Right lobe of liver (tissue), 6 donors: ENCODE results near the gene SPTBN4. TPM values are rescaled to one million over a fixed set of nuclear protein-coding genes. Genes with fewer than 3 reads are reported as not detected.

Experiments
- ATAC-seq, 4 donors: fragments of 200-7000 bp; cut with Tn5 transposase; one replicate each; pipeline ENCODE4 v1.9.1; 2020; ENCODE audit warnings: mild to moderate bottlenecking in 4 of 4, moderate library complexity in 4 of 4
- DNase-seq, 3 donors: peaks; one replicate each; pipeline ENCODE4 v3.0.0-alpha.2; 2020
- H3K27ac ChIP-seq, 3 donors: fragments of 200-600 bp; one replicate each; pipeline ENCODE4 v1.8.0; 2022
- H3K27me3 ChIP-seq, 2 donors: fragments of 200-600 bp; one replicate each; pipeline ENCODE4 v1.8.0; 2022
- H3K36me3 ChIP-seq, 4 donors: fragments of 200-600 bp; sonication (generic) in 1 of 4; one replicate each; pipeline versions ENCODE4 v1.5.1 to v1.8.0; 2017 to 2022; ENCODE audit warnings: control low read depth in 1 of 4
- H3K4me1 ChIP-seq, 4 donors: fragments of 200-600 bp; sonication (generic) in 1 of 4; one replicate each; pipeline versions ENCODE4 v1.5.1 to v1.8.0; 2017 to 2022; ENCODE audit warnings: control low read depth in 1 of 4
- H3K4me3 ChIP-seq, 3 donors: fragments of 200-600 bp; one replicate each; pipeline ENCODE4 v1.8.0; 2022
- H3K9me3 ChIP-seq, 4 donors: fragments of 200-600 bp; sonication (generic) in 1 of 4; one replicate each; pipeline versions ENCODE4 v1.5.1 to v1.8.0; 2017 to 2022; ENCODE audit warnings: control low read depth in 1 of 4
- POLR2A ChIP-seq: fragments of 450-650 bp; IDR thresholded peaks from one replicate; pipeline ENCODE4 v1.6.1; 2017; ENCODE audit warnings: antibody characterized with exemption, mild to moderate bottlenecking
- WGBS: methylation state at CpG from one replicate; pipeline ENCODE4 v1.1.6; 2018; ENCODE audit warnings: low coverage, low lambda C conversion rate; ENCODE audit not compliant: insufficient coverage; ENCODE audit errors: missing lambda C conversion rate; 5-methylcytosine and 5-hydroxymethylcytosine counted together
- intact Hi-C, 2 donors: fragments of 100-400 bp; cut with DNase I; formaldehyde crosslinking; loops; one replicate each; pipeline versions ENCODE4 v1.11.2 to v1.14.1; 2022
- total RNA-seq, 6 experiments: library from RNA; depleted of rRNA in 2 of 6; stranded (reverse); fragments of >200 nt in 2 of 6; fragmentation: NEBNext Ultra II Directional in 3 of 6; extraction: Animal tissue kit (Norgen Biotek cat#: 25700) in 3 of 6; gene quantifications; one replicate each; pipeline versions ENCODE4 v1.1.0 to v1.2.4, GENCODE V29; 2016 to 2023
- TF ChIP-seq, protein P1 (sequence below), 4 donors: fragments of 200-600 bp in 3 of 4; fragments of 450-650 bp in 1 of 4; IDR thresholded peaks; one replicate each; pipeline versions ENCODE4 v1.5.1 to v1.8.0; 2016 to 2022; ENCODE audit warnings: antibody characterized with exemption in 4 of 4, mild to moderate bottlenecking in 2 of 4
- donor health status: DM: no; HTN: yes; CAD: no.
- donor health status: DM: no; HTN: no; CAD: no.
- donor health status: DM: no; HTN: no; CAD: no.
- donor health status: DM: no; HTN: yes; CAD: no.
- donor health status: DM: no; HTN: yes; CAD: no.

The SPTBN4 gene
- total RNA-seq, 6 experiments from 2014 or later, result 0.44 to 1.6 (median 0.65) TPM

DNA sequence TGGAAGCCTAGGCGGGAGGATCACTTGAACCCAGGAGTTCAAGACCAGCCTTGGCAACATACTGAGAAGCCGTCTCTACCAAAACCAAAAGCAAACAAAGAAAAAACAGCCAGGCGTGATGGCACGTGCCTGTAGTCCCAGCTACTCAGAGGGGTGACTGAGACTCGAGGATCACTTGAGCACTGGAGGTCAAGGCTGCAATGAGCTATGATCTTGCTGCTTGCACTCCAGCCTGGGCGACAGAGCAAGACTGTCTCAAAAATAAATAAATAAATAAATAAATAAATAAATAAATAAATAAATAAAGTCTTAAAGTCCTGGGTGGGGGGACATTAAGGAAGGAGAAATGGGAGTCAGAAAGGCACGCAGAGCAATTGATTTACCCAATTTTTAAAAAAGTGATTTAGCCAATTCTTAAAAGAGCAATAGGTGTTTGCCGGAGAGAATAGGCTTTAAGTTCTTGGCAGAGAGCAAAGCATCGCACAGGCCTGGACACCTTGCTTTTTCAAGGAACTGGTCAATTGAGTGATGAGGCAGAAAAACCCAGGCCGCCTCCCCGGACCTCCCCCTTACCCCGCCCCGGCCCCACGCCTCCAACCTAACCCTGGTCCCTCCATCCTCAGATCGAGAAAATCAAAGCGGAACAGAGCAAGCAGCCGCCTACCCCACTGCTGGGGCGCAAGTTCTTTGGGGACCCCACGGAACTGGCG is 100.4 kb downstream of the SPTBN4 start:
- WGBS, result 24% methylated on average over 14 of the region's 20 CpGs
- peaks cover 0 to 10% of the 10 kb centered on the region in 2 donors for H3K27me3 ChIP-seq
- ATAC-seq, result no peak
- H3K4me1 ChIP-seq, result peaks cover 0 to 11% (median 0%) of the 10 kb centered on the region in 4 donors
- TF ChIP-seq POLR2A, result no peak
- TF ChIP-seq, protein P1, sequence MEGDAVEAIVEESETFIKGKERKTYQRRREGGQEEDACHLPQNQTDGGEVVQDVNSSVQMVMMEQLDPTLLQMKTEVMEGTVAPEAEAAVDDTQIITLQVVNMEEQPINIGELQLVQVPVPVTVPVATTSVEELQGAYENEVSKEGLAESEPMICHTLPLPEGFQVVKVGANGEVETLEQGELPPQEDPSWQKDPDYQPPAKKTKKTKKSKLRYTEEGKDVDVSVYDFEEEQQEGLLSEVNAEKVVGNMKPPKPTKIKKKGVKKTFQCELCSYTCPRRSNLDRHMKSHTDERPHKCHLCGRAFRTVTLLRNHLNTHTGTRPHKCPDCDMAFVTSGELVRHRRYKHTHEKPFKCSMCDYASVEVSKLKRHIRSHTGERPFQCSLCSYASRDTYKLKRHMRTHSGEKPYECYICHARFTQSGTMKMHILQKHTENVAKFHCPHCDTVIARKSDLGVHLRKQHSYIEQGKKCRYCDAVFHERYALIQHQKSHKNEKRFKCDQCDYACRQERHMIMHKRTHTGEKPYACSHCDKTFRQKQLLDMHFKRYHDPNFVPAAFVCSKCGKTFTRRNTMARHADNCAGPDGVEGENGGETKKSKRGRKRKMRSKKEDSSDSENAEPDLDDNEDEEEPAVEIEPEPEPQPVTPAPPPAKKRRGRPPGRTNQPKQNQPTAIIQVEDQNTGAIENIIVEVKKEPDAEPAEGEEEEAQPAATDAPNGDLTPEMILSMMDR (IDR thresholded peaks at IDR 0.05), result no peak
- DNase-seq, result no peak
- no peak overlapping the region for H3K27ac ChIP-seq
- no peaks in the 10 kb centered on the region for H3K9me3 ChIP-seq
- intact Hi-C loops, result no loop called here
- no peaks in the 10 kb centered on the region for H3K36me3 ChIP-seq
- H3K4me3 ChIP-seq, result no peak overlapping the region

DNA sequence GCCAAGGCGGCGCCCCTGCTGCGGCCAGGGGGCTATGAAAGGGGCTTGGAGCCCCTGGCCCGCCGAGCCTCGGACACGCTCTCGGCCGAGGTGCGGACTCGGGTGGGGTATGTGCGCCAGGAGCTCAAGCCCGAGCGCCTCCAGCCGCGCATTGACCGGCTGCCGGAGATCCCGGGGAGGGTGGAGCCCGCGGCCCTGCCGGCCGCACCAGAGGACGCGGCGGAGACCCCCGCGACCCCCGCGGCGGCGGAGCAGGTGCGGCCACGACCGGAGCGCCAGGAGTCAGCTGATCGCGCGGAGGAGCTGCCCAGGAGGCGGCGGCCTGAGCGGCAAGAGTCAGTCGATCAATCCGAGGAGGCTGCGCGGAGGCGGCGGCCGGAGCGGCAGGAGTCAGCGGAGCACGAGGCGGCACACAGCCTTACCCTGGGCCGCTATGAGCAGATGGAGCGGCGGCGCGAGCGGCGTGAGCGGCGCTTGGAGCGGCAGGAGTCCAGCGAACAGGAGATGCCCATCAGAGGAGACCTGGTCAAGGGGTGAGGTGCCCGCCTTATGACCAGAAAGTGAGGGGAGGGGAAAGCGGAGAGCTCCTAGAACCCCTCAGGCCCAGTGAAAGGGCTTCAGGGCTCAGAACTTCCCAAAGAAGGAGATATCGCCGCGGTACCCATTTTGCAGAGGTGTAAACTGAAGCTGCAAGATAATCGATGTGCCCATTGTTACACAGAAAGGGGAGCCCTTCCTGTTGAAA is 101.1 kb downstream of the SPTBN4 start:
- no peak for TF ChIP-seq POLR2A
- TF ChIP-seq, protein P1 (IDR thresholded peaks at IDR 0.05), result no peak
- Histone ChIP-seq H3K36me3 (no peaks in the 10 kb centered on the region), H3K4me1 (peaks cover 0 to 11% (median 0%) of the 10 kb centered on the region in 4 donors), H3K9me3 (no peaks in the 10 kb centered on the region), H3K27ac (no peak overlapping the region), H3K27me3 (peaks cover 0 to 10% of the 10 kb centered on the region in 2 donors), H3K4me3 (no peak overlapping the region)
- intact Hi-C loops, result no loop called here
- WGBS, result 15% methylated on average over 5 of the region's 70 CpGs
- ATAC-seq, result no peak
- no peak for DNase-seq

DNA sequence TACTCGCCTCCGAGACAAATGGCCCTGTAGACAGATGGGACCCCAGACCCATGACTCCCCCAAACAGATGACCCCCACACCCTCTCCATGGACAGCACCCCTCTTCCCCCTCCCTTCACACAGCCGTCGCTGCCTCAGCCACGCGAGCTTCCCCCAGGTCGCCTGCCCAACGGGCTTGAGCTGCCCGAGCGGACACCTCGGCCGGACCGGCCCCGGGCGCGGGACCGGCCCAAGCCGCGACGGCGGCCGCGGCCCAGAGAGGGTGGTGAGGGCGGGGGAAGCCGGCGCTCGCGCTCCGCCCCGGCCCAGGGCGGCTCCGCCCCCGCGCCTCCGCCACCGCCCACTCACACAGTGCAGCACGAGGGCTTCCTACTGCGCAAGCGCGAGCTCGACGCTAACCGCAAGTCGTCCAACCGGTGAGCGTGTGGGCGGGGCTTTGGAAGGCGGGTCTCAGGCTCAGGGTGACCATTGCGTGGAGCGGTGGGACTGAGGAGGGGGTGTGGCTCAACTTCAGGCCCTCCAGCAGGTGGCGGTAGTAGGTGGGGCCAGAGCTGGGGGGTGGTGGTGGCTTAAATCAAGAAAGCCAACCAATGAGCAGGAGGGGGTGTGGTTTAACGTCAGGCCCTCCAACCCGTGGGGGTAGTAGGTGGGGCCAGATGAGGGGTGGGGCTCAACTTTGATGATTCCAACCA is 103.7 kb downstream of the SPTBN4 start:
- WGBS, result under 1% methylated on average over 27 of the region's 53 CpGs
- H3K4me1 ChIP-seq, result peaks cover 0 to 11% (median 0%) of the 10 kb centered on the region in 4 donors
- peak overlapping the region; percentile 16 to 32 (median 21) for H3K4me3 ChIP-seq
- DNase-seq, result peak; percentile 99 to 100 (median 100)
- H3K27ac ChIP-seq, result no peak overlapping the region
- intact Hi-C loops, result no loop called here
- H3K36me3 ChIP-seq, result no peaks in the 10 kb centered on the region
- peak; percentile 97 to 98 (median 98) for ATAC-seq
- TF ChIP-seq, protein P1 (IDR thresholded peaks at IDR 0.05), result peak in 2 of 4 donors; percentile 30 to 40
- peak; percentile 54 for TF ChIP-seq POLR2A
- H3K9me3 ChIP-seq, result no peaks in the 10 kb centered on the region
- peaks cover 0 to 10% of the 10 kb centered on the region in 2 donors for H3K27me3 ChIP-seq

DNA sequence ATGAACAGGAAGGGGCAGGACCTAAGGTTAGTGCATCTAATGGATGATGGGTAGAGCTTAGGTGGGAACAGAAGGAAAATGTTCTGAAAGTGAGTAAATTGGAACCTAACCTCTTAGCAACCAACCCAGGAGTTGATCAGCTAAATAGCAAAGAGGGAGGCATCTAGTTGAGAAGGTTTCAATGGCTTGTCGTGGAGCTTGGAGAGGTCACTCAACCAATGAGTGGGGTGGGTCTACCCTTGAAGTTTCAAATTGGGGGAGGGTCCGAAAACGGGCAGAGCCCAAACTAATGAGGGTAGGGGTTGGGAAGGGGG is 104.2 kb downstream of the SPTBN4 start:
- Histone ChIP-seq H3K27ac (no peak overlapping the region), H3K4me1 (peaks cover 0 to 11% (median 0%) of the 10 kb centered on the region in 4 donors), H3K4me3 (peak overlapping the region in 1 of 3 donors; percentile 8), H3K9me3 (no peaks in the 10 kb centered on the region), H3K27me3 (peaks cover 0 to 10% of the 10 kb centered on the region in 2 donors), H3K36me3 (no peaks in the 10 kb centered on the region)
- intact Hi-C loops, result no loop called here
- no peak for ATAC-seq
- DNase-seq, result no peak
- no peak for TF ChIP-seq POLR2A
- TF ChIP-seq, protein P1 (IDR thresholded peaks at IDR 0.05), result no peak
- WGBS, result 48% methylated on average over 2 of the region's 3 CpGs
